Glutamatergic neuron (in vitro differentiated cells): ENCODE data around the gene P4HTM. TPM values are rescaled to one million over a fixed set of nuclear protein-coding genes. Genes with fewer than 3 reads are reported as not detected.

Experiments used
- DNase-seq: peaks from one replicate; pipeline ENCODE4 v3.0.0; 2022
- H3K27ac Mint-ChIP-seq: one replicate; pipeline ENCODE4 v1.8.0; 2020; ENCODE audit warnings: mild to moderate bottlenecking, mixed read lengths, inconsistent platforms; ENCODE audit not compliant: unreplicated experiment
- H3K27me3 Mint-ChIP-seq: one replicate; pipeline ENCODE4 v1.8.0; 2020; ENCODE audit warnings: mild to moderate bottlenecking, moderate library complexity, mixed read lengths, inconsistent platforms; ENCODE audit not compliant: unreplicated experiment
- H3K36me3 Mint-ChIP-seq: one replicate; pipeline ENCODE4 v1.8.0; 2020; ENCODE audit warnings: mild to moderate bottlenecking, mixed read lengths, inconsistent platforms; ENCODE audit not compliant: unreplicated experiment
- H3K4me1 Mint-ChIP-seq: one replicate; pipeline ENCODE4 v1.8.0; 2020; ENCODE audit warnings: mild to moderate bottlenecking, low read depth, mixed read lengths, inconsistent platforms; ENCODE audit not compliant: unreplicated experiment
- H3K4me3 Mint-ChIP-seq: one replicate; pipeline ENCODE4 v1.8.0; 2020; ENCODE audit warnings: mild to moderate bottlenecking, mixed read lengths, inconsistent platforms; ENCODE audit not compliant: unreplicated experiment
- H3K9me3 Mint-ChIP-seq: one replicate; pipeline ENCODE4 v1.8.0; 2020; ENCODE audit warnings: mild to moderate bottlenecking, moderate library complexity, mixed read lengths, inconsistent platforms; ENCODE audit not compliant: unreplicated experiment
- CTCF ChIP-seq: fragments of 200-600 bp; sonication (generic); IDR thresholded peaks from one replicate; pipeline ENCODE4 v1.5.0; 2021; ENCODE audit not compliant: partially characterized antibody, unreplicated experiment
- total RNA-seq: library from RNA; stranded (reverse); fragmentation: NEBNext Ultra II Directional; extraction: Animal tissue kit (Norgen Biotek cat#: 25700); gene quantifications from one replicate; pipeline ENCODE4 v1.2.1, GENCODE V29; 2021; ENCODE audit not compliant: unreplicated experiment

Gene P4HTM
- total RNA-seq, 1 donor from 2014 or later, result 18.4 TPM

GRCh38 chr3:48970586-48970985 lies 19.5 kb upstream of the P4HTM start:
- no peak overlapping the region for H3K27ac Mint-ChIP-seq
- H3K9me3 Mint-ChIP-seq, result peaks cover 2% of the 10 kb centered on the region
- no peaks in the 10 kb centered on the region for H3K36me3 Mint-ChIP-seq
- no peak for TF ChIP-seq CTCF
- peaks cover 1% of the 10 kb centered on the region for H3K27me3 Mint-ChIP-seq
- H3K4me3 Mint-ChIP-seq, result no peak overlapping the region
- DNase-seq, result no peak
- H3K4me1 Mint-ChIP-seq, result no peaks in the 10 kb centered on the region

- Mint-ChIP-seq H3K9me3 (peaks cover 2% of the 10 kb centered on the region), H3K36me3 (no peaks in the 10 kb centered on the region), H3K4me1 (no peaks in the 10 kb centered on the region), H3K27me3 (peaks cover 1% of the 10 kb centered on the region), H3K27ac (no peak overlapping the region), H3K4me3 (no peak overlapping the region)
- no peak for DNase-seq
- no peak for TF ChIP-seq CTCF
These were observed 15.8 kb upstream of the P4HTM start for GRCh38 chr3:48974076-48974864.

GRCh38 chr3:48979451-48979850 lies 10.6 kb upstream of the P4HTM start:
- Mint-ChIP-seq H3K27me3 (no peaks in the 10 kb centered on the region), H3K36me3 (no peaks in the 10 kb centered on the region), H3K4me3 (no peak overlapping the region), H3K9me3 (no peaks in the 10 kb centered on the region), H3K4me1 (no peaks in the 10 kb centered on the region), H3K27ac (no peak overlapping the region)
- no peak for TF ChIP-seq CTCF
- no peak for DNase-seq

- H3K4me1 Mint-ChIP-seq, result no peaks in the 10 kb centered on the region
- H3K27me3 Mint-ChIP-seq, result no peaks in the 10 kb centered on the region
- no peak overlapping the region for H3K27ac Mint-ChIP-seq
- TF ChIP-seq CTCF, result no peak
- no peaks in the 10 kb centered on the region for H3K9me3 Mint-ChIP-seq
- H3K36me3 Mint-ChIP-seq, result no peaks in the 10 kb centered on the region
- no peak for DNase-seq
- no peak overlapping the region for H3K4me3 Mint-ChIP-seq
These were observed 9.7 kb upstream of the P4HTM start for GRCh38 chr3:48980295-48980694.

- Mint-ChIP-seq H3K4me3 (no peak overlapping the region), H3K36me3 (no peaks in the 10 kb centered on the region), H3K4me1 (no peaks in the 10 kb centered on the region), H3K27ac (no peak overlapping the region), H3K9me3 (no peaks in the 10 kb centered on the region), H3K27me3 (no peaks in the 10 kb centered on the region)
- no peak for DNase-seq
- TF ChIP-seq CTCF, result no peak
These were observed 8.0 kb upstream of the P4HTM start for GRCh38 chr3:48982016-48982415.
